Left lung (tissue), 10 donors: ENCODE results near the gene ANKS1B. TPM values are rescaled to one million over a fixed set of nuclear protein-coding genes. Genes with fewer than 3 reads are reported as not detected.

Experiments used
- ATAC-seq: fragments of 200-7000 bp; cut with Tn5 transposase; one replicate; pipeline ENCODE4 v1.9.1; 2020; ENCODE audit warnings: moderate library complexity
- DNase-seq, 4 donors: peaks; one replicate each; pipeline ENCODE4 v3.0.0-alpha.2; 2013 to 2020
- H3K27ac ChIP-seq, 2 donors: fragments of 200-600 bp; sonication (generic) in 1 of 2; one replicate each; pipeline versions ENCODE4 v1.5.0 to v1.8.0; 2020 to 2021
- H3K27me3 ChIP-seq, 2 donors: fragments of 200-600 bp; sonication (generic) in 1 of 2; one replicate each; pipeline versions ENCODE4 v1.5.0 to v1.8.0; 2020 to 2021
- H3K36me3 ChIP-seq, 2 donors: fragments of 200-600 bp; sonication (generic) in 1 of 2; one replicate each; pipeline versions ENCODE4 v1.5.0 to v1.8.0; 2020 to 2021
- H3K4me1 ChIP-seq, 2 donors: fragments of 200-600 bp; one replicate each; pipeline ENCODE4 v1.8.0; 2021
- H3K4me3 ChIP-seq, 2 donors: fragments of 200-600 bp; sonication (generic) in 1 of 2; one replicate each; pipeline versions ENCODE4 v1.5.0 to v1.8.0; 2020 to 2021; ENCODE audit warnings: mild to moderate bottlenecking in 1 of 2
- H3K9me3 ChIP-seq, 2 donors: fragments of 200-600 bp; sonication (generic) in 1 of 2; one replicate each; pipeline versions ENCODE4 v1.5.0 to v1.8.0; 2020 to 2021
- intact Hi-C, 2 donors: fragments of 100-400 bp; cut with DNase I; formaldehyde crosslinking; loops; one replicate each; pipeline versions ENCODE4 v1.11.2 to v1.14.2; 2022
- polyA plus RNA-seq, 6 donors: library from polyadenylated mRNA; unstranded; fragments of 120-200 nt; gene quantifications; one replicate each; pipeline ENCODE4 v1.2.1, GENCODE V29; 2013; ENCODE audit not compliant: insufficient read length in 6 of 6
- total RNA-seq, 2 donors: library from RNA; stranded (reverse); fragmentation: NEBNext Ultra II Directional; extraction: Animal tissue kit (Norgen Biotek cat#: 25700); gene quantifications; one replicate each; pipeline ENCODE4 v1.2.1, GENCODE V29; 2021
- TF ChIP-seq, protein P1 (sequence below), 2 donors: fragments of 200-600 bp; sonication (generic) in 1 of 2; IDR thresholded peaks; one replicate each; pipeline versions ENCODE4 v1.5.0 to v1.8.0; 2021; ENCODE audit warnings: antibody characterized with exemption in 2 of 2
- donor health status: DM: no; HTN: yes; CAD: no.
- donor health status: DM: no; HTN: no; CAD: no.

The ANKS1B gene
- total and polyA plus RNA-seq, 8 donors: 4.9 to 31.8 (median 14.9) TPM

DNA sequence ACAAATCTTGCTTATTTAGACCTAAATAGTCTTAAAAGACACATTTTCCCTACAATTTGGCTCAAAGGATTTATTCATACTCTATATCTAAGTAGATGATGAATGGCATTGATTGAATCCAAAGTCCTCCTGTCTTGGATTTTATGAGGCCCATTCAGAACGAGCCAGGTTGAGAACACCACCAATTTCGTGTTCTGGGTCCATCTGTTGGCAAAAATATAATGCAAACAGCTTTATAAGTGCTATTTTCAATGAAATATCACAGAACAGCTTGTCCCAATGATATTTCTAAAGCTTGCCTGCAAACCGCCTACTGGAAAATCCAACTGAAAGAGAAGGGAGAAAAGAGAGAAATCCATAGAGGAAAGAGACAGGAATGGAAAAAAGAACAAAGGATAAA lies 542.0 kb downstream of the ANKS1B start:
- DNase-seq: no peak
- Histone ChIP-seq H3K27me3 (no peaks in the 10 kb centered on the region), H3K9me3 (no peaks in the 10 kb centered on the region), H3K36me3 (no peaks in the 10 kb centered on the region), H3K4me1 (no peaks in the 10 kb centered on the region), H3K27ac (no peak overlapping the region), H3K4me3 (no peak overlapping the region)
- TF ChIP-seq, protein P1, sequence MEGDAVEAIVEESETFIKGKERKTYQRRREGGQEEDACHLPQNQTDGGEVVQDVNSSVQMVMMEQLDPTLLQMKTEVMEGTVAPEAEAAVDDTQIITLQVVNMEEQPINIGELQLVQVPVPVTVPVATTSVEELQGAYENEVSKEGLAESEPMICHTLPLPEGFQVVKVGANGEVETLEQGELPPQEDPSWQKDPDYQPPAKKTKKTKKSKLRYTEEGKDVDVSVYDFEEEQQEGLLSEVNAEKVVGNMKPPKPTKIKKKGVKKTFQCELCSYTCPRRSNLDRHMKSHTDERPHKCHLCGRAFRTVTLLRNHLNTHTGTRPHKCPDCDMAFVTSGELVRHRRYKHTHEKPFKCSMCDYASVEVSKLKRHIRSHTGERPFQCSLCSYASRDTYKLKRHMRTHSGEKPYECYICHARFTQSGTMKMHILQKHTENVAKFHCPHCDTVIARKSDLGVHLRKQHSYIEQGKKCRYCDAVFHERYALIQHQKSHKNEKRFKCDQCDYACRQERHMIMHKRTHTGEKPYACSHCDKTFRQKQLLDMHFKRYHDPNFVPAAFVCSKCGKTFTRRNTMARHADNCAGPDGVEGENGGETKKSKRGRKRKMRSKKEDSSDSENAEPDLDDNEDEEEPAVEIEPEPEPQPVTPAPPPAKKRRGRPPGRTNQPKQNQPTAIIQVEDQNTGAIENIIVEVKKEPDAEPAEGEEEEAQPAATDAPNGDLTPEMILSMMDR (IDR thresholded peaks at IDR 0.05): no peak
- intact Hi-C loops: no loop called here
- ATAC-seq: no peak

DNA sequence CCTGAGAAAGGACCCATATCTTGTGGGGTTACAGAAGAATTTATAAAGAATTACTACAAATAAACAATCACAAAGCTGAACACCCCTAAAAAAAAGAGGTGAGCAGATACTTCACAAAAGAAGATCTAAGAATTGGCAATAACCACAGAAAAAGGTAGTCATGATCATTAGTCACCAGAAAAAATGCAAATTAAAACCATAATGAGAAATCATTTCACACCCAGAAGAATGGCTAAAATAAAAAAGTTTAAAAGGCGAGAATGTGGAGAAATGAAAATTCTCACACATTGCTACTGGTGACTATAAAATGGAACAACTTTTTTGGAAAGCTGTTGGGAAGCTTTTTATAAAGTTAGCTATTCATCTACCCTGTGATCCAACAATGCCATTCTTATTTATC lies 545.3 kb downstream of the ANKS1B start:
- no peaks in the 10 kb centered on the region for H3K9me3 ChIP-seq

DNA sequence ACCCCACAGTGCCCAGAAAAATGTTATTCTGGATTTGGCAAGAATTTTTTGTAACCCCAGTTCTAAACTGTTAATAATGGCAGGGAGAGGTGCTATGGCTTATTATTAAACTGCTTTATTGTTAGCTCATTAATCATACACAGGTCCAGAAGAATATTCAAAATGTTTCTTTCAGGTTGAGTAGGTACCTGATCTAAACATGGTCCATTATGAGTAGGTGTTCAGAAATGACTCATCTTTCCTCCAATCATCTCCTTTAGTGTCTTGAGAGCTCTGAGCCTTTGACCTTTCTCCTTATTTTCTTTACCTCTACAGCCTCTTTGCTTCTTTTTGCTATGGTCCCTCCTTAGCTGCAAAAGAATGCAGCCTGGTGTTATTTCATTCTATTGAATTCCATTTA lies 548.2 kb downstream of the ANKS1B start:
- intact Hi-C loops: no loop called here
- no peaks in the 10 kb centered on the region for H3K4me1 ChIP-seq
- DNase-seq: no peak

More for the DNA sequence above, 545.3 kb downstream of the ANKS1B start:
- Histone ChIP-seq H3K36me3 (no peaks in the 10 kb centered on the region), H3K27ac (no peak overlapping the region), H3K4me3 (no peak overlapping the region), H3K27me3 (no peaks in the 10 kb centered on the region), H3K4me1 (no peaks in the 10 kb centered on the region)
- intact Hi-C loops: no loop called here
- no peak for DNase-seq
- TF ChIP-seq, protein P1 (IDR thresholded peaks at IDR 0.05): no peak
- ATAC-seq: no peak

DNA sequence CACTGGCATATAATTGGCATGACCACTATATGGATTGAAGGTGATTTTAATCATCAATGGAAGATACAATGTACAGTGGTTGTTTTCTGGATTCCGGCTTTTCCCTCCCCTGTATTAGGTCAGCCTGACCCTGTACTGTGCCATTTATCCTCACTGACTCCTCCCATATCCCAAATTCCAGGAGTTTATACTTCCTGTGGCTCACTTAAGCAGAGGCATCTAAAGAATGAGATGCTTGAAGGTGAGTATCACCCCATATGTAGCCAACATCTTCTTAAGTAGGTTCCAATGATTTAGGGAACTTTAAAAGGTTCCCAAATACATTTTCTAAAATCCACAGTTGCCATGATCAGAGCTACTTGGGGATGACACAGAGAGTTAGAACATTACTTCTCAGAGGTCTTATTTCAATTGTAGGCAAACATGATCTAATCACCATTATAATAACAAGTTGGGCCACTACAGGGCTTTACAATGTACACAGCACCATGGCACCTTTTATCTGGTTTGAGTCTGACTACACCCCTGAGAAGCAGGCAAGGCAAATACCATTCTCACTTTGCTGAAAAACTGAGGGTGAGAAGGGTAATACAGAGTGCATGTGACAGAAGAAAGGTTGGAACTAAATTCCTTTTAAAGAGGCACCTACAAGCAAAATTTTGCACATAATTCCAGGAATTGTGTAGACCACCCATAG lies 549.5 kb downstream of the ANKS1B start:
- no peak for ATAC-seq

More for the DNA sequence above, 548.2 kb downstream of the ANKS1B start:
- Histone ChIP-seq H3K9me3 (no peaks in the 10 kb centered on the region), H3K27ac (no peak overlapping the region), H3K36me3 (no peaks in the 10 kb centered on the region), H3K27me3 (no peaks in the 10 kb centered on the region), H3K4me3 (no peak overlapping the region)
- TF ChIP-seq, protein P1 (IDR thresholded peaks at IDR 0.05): no peak
- ATAC-seq: no peak

DNA sequence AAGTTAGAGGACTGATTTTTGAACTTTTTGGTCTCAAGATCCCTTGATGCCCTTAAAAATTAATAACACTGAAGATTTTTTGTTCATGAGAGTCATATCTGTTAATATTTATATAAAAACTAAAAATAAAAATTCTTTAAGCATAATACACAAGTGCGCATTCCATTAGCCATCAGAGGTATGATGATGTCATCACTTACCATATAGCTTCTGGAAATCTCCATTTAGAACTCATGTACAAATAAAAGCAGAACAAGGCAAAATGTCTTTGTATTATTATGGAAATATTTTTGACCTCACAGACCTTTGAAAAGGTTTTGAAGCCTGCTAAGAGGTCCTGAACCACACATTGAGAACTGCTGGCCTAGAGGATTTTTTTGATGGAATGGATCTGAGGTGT lies 551.6 kb downstream of the ANKS1B start:
- intact Hi-C loops: no loop called here
- H3K4me1 ChIP-seq: no peaks in the 10 kb centered on the region
- H3K4me3 ChIP-seq: no peak overlapping the region
- no peaks in the 10 kb centered on the region for H3K9me3 ChIP-seq
- TF ChIP-seq, protein P1 (IDR thresholded peaks at IDR 0.05): no peak
- H3K27me3 ChIP-seq: no peaks in the 10 kb centered on the region
- H3K36me3 ChIP-seq: no peaks in the 10 kb centered on the region
- no peak overlapping the region for H3K27ac ChIP-seq
- no peak for ATAC-seq
- no peak for DNase-seq

More for the DNA sequence above, 549.5 kb downstream of the ANKS1B start:
- TF ChIP-seq, protein P1 (IDR thresholded peaks at IDR 0.05): no peak
- no peak overlapping the region for H3K27ac ChIP-seq
- intact Hi-C loops: no loop called here
- H3K4me1 ChIP-seq: no peaks in the 10 kb centered on the region
- no peaks in the 10 kb centered on the region for H3K27me3 ChIP-seq
- H3K36me3 ChIP-seq: no peaks in the 10 kb centered on the region
- no peak overlapping the region for H3K4me3 ChIP-seq
- no peaks in the 10 kb centered on the region for H3K9me3 ChIP-seq
- DNase-seq: no peak
